A673 (cell line): Measurements from ENCODE around the gene NOLC1.

Experiments used
- EZH2 ChIP-seq: fragments of 200-600 bp; sonication (generic); IDR thresholded peaks from 2 replicates; pipeline ENCODE4 v1.6.1; 2017; ENCODE audit warnings: borderline replicate concordance, low read depth, mild to moderate bottlenecking, mixed read lengths, antibody characterized with exemption, low read length; ENCODE audit not compliant: poor library complexity, severe bottlenecking
- TF ChIP-seq, protein P1 (sequence below): fragments of 300-800, 200-600 bp; sonication (generic); conservative IDR thresholded peaks from 2 replicates; pipeline ENCODE4 v1.5.1; 2017; ENCODE audit warnings: low read depth, mild to moderate bottlenecking, antibody characterized with exemption, low read length, moderate library complexity, mixed read lengths

DNA sequence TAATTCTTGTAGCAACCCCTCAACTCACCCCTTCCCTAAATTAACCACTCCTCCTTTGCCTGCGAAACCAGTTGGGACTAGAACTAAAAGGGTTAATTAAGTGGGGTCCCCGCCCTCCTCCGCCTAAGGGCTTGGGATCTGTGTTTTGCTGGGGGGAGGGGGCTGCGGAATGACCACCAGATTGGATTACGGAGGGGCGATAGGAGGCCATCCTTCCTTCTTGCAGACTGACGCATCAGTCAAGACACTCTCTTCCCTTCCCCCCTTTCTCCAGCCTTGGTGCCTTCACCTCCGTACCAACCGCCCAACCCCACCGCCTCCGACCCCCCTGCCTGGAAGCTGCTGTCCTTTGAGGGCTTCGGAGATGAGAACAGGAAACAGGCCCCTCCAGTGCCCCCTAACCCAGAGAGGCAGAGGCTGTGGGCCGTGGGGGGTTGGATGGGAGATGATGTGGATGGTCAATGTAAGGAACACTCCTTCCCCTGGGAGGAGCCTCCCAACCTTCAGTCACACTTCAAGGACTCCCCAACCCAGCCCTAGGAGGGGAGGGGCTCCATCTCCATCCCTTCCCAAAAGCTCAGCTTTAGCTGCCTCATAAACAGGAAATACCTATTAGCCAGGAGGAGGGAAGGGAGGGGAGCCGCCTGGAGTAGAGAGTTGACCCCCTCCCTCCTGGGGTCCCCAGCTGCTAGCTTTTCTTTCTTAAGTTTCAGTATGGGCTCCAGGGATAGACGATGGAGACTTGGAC lies 31.0 kb upstream of the NOLC1 start:
- TF ChIP-seq, protein P1, sequence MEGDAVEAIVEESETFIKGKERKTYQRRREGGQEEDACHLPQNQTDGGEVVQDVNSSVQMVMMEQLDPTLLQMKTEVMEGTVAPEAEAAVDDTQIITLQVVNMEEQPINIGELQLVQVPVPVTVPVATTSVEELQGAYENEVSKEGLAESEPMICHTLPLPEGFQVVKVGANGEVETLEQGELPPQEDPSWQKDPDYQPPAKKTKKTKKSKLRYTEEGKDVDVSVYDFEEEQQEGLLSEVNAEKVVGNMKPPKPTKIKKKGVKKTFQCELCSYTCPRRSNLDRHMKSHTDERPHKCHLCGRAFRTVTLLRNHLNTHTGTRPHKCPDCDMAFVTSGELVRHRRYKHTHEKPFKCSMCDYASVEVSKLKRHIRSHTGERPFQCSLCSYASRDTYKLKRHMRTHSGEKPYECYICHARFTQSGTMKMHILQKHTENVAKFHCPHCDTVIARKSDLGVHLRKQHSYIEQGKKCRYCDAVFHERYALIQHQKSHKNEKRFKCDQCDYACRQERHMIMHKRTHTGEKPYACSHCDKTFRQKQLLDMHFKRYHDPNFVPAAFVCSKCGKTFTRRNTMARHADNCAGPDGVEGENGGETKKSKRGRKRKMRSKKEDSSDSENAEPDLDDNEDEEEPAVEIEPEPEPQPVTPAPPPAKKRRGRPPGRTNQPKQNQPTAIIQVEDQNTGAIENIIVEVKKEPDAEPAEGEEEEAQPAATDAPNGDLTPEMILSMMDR = no peak
- no peak for TF ChIP-seq EZH2
